K562 (cell line): Measurements from ENCODE around the gene MRPL44. TPM values are rescaled to one million over a fixed set of nuclear protein-coding genes. Genes with fewer than 3 reads are reported as not detected.

Source experiments
- EHMT2 ChIP-seq: fragments of 450-650 bp; IDR thresholded peaks from 2 replicates; pipeline ENCODE4 v1.6.1; 2018; ENCODE audit warnings: antibody characterized with exemption
- ELF4 ChIP-seq: fragments of 450-650 bp; formaldehyde crosslinking; IDR thresholded peaks from 2 replicates; pipeline ENCODE4 v1.4.0; 2022; ENCODE audit warnings: missing genetic modification characterization
- EP400 ChIP-seq: fragments of 450-650 bp; IDR thresholded peaks from 2 replicates; pipeline ENCODE4 v1.6.1; 2017; ENCODE audit warnings: antibody characterized with exemption, mild to moderate bottlenecking, moderate library complexity
- HDAC3 ChIP-seq: fragments of 450-650 bp; IDR thresholded peaks from 2 replicates; pipeline ENCODE4 v1.6.1; 2018; ENCODE audit warnings: borderline replicate concordance, mild to moderate bottlenecking, moderate library complexity; ENCODE audit not compliant: partially characterized antibody
- JUND ChIP-seq, 2 experiments: IDR thresholded peaks; 2 replicates in 1 of 2; 3 replicates in 1 of 2; pipeline ENCODE4 v1.6.1; 2011; ENCODE audit warnings: borderline replicate concordance in 2 of 2, low read depth in 2 of 2, low read length in 2 of 2, improper control_type of control experiment in 1 of 2, missing biosample characterization in 1 of 2, missing genetic modification characterization in 1 of 2, missing genetic modification reagents in 1 of 2
- L3MBTL2 ChIP-seq: fragments of 450-650 bp; IDR thresholded peaks from 2 replicates; pipeline ENCODE4 v1.6.1; 2016; ENCODE audit warnings: mild to moderate bottlenecking, moderate library complexity
- NFE2L1 ChIP-seq: fragments of 450-650 bp; IDR thresholded peaks from 2 replicates; pipeline ENCODE4 v1.6.1; 2016; ENCODE audit warnings: missing genetic modification characterization, low read depth, mild to moderate bottlenecking, missing compliant biosample characterization, moderate library complexity, borderline replicate concordance
- NFIC ChIP-seq: fragments of 450-650 bp; IDR thresholded peaks from 2 replicates; pipeline ENCODE4 v1.6.1; 2017; ENCODE audit warnings: mild to moderate bottlenecking, inconsistent platforms
- NR2C2 ChIP-seq, 2 experiments: fragments of 200-800 bp in 1 of 2; sonication (Bioruptor generic) in 1 of 2; sonication (generic) in 1 of 2; formaldehyde crosslinking in 1 of 2; IDR thresholded peaks; 2 replicates each; pipeline versions ENCODE4 v1.6.1 to v1.8.0; 2016 to 2022; ENCODE audit warnings: mild to moderate bottlenecking in 1 of 2, missing compliant biosample characterization in 1 of 2, missing genetic modification characterization in 1 of 2, missing genetic modification reagents in 1 of 2
- PATZ1 ChIP-seq: fragments of 250-450 bp; sonication (Bioruptor Pico); IDR thresholded peaks from 2 replicates; pipeline ENCODE4 v1.5.0; 2020; ENCODE audit warnings: mild to moderate bottlenecking, borderline replicate concordance
- POLR2AphosphoS5 ChIP-seq: IDR thresholded peaks from 2 replicates; pipeline ENCODE4 v1.6.1; 2011; ENCODE audit warnings: mild to moderate bottlenecking, low read depth, low read length, moderate library complexity; ENCODE audit not compliant: control insufficient read depth, insufficient read depth
- SAP30 ChIP-seq: fragments of 200-600 bp; sonication (generic); IDR thresholded peaks from 2 replicates; pipeline ENCODE4 v1.6.1; 2012; ENCODE audit warnings: borderline replicate concordance, low read depth, mild to moderate bottlenecking, moderate library complexity, low read length, control low read depth, inconsistent platforms; ENCODE audit not compliant: insufficient read depth, poor library complexity, severe bottlenecking
- TAF9B ChIP-seq: fragments of 450-650 bp; IDR thresholded peaks from 2 replicates; pipeline ENCODE4 v1.6.1; 2018; ENCODE audit warnings: mild to moderate bottlenecking; ENCODE audit not compliant: partially characterized antibody
- THRA ChIP-seq: fragments of 450-650 bp; IDR thresholded peaks from 2 replicates; pipeline ENCODE4 v1.6.1; 2017; ENCODE audit warnings: mild to moderate bottlenecking, moderate library complexity
- ZC3H8 ChIP-seq: fragments of 450-650 bp; IDR thresholded peaks from 2 replicates; pipeline ENCODE4 v1.6.1; 2017
- ZNF589 ChIP-seq: fragments of 200-800 bp; sonication (Bioruptor generic); IDR thresholded peaks from 2 replicates; pipeline ENCODE4 v1.6.1; 2016; ENCODE audit warnings: low read depth, missing genetic modification characterization, missing compliant biosample characterization
- polyA plus RNA-seq, 8 experiments: library from polyadenylated mRNA; depleted of rRNA in 4 of 8; stranded (reverse) in 5 of 8; unstranded in 3 of 8; fragments of >200 nt; fragmentation: Nextera tagmentation in 2 of 8; fragmentation: Illumina TruSeq in 1 of 8; extraction: Ambion mirVana in 2 of 8; extraction: Trizol in 1 of 8; gene quantifications; 2 replicates each; pipeline versions ENCODE4 v1.2.1 to v1.2.3, GENCODE V29; 2011 to 2014; ENCODE audit warnings: inconsistent platforms in 1 of 8, missing spikeins in 1 of 8
- total RNA-seq, 7 experiments: library from RNA; depleted of rRNA in 6 of 7; stranded (reverse); fragments of >200 nt in 6 of 7; fragmentation: Illumina TruSeq in 2 of 7; extraction: Trizol in 2 of 7; gene quantifications; 2 replicates each; pipeline versions ENCODE4 v1.2.1 to v1.2.3, GENCODE V29; 2011 to 2021; ENCODE audit warnings: low replicate concordance in 1 of 7
- TF ChIP-seq, protein P1 (sequence below): sonication (generic); formaldehyde crosslinking; IDR thresholded peaks from 2 replicates; pipeline ENCODE4 v1.8.0; 2022; ENCODE audit warnings: mild to moderate bottlenecking, missing genetic modification reagents

Gene MRPL44
- total and polyA plus RNA-seq, 9 of the 15 experiments (the other 6 are each of a cell fraction or from before 2014, with no cell fraction given), result 10.4 to 26.0 (median 20.2) TPM

DNA sequence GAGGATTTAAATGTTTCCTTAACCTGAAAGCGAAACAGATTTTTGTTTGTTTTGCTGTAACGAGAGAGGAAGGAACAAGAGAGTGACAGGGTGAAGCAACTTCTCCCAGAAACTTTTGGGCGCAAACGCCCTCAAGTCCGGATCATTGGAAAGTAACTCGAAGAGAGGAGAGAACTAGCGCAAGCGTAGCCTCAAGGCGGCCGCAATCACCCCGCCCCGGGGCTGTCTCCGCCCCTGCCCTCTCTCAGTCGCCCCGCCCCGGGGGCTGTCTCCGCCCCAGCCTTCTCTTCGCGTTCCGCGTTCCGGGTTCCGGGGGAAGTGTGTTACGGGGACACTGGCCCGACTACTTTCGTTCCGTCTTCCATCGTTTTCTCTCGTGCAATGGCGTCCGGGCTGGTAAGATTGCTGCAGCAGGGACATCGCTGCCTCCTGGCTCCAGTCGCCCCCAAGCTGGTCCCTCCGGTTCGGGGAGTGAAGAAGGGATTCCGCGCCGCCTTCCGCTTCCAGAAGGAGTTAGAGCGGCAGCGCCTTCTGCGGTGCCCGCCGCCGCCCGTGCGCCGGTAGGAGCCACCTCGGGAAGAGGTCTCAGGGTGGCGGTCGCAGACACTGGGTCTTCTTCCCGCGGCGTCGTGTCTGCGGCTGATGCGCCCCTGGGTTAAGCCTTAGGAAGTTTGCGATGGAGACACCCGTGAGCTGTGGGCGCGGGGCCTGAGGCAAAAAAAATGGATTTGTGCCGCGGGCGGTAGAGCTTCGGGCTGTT lies at the start of gene MRPL44 (continued):
- TF ChIP-seq SAP30 (peak; percentile 56), EHMT2 (peak; percentile 66; the same call in 1 of the 2 replicates), EP400 (peak; percentile 88), TAF9B (peak; percentile 81), JUND (IDR thresholded peaks at IDR 0.05; ENCODE audit: borderline replicate concordance, low read depth, low read length) (peak; percentile 62), JUND (tag; IDR thresholded peaks at IDR 0.05; ENCODE audit: borderline replicate concordance, low read depth, low read length) (peak; percentile 21; the same call in 1 of the 3 replicates), ZNF589 (no peak), NFIC (peak; percentile 51), POLR2AphosphoS5 (peak; percentile 79), ZC3H8 (no peak), L3MBTL2 (peak; percentile 57; the same call in 1 of the 2 replicates), ELF4 (CRISPR knock-in tag) (peak; percentile 70; the same call in 1 of the 2 replicates), PATZ1 (CRISPR knock-in tag) (no peak), NR2C2 (CRISPR knock-in tag; IDR thresholded peaks at IDR 0.05) (no peak), NR2C2 (tag; IDR thresholded peaks at IDR 0.05) (peak; percentile 65), NFE2L1 (tag) (no peak), THRA (no peak), HDAC3 (peak; percentile 58)
- TF ChIP-seq, protein P1, sequence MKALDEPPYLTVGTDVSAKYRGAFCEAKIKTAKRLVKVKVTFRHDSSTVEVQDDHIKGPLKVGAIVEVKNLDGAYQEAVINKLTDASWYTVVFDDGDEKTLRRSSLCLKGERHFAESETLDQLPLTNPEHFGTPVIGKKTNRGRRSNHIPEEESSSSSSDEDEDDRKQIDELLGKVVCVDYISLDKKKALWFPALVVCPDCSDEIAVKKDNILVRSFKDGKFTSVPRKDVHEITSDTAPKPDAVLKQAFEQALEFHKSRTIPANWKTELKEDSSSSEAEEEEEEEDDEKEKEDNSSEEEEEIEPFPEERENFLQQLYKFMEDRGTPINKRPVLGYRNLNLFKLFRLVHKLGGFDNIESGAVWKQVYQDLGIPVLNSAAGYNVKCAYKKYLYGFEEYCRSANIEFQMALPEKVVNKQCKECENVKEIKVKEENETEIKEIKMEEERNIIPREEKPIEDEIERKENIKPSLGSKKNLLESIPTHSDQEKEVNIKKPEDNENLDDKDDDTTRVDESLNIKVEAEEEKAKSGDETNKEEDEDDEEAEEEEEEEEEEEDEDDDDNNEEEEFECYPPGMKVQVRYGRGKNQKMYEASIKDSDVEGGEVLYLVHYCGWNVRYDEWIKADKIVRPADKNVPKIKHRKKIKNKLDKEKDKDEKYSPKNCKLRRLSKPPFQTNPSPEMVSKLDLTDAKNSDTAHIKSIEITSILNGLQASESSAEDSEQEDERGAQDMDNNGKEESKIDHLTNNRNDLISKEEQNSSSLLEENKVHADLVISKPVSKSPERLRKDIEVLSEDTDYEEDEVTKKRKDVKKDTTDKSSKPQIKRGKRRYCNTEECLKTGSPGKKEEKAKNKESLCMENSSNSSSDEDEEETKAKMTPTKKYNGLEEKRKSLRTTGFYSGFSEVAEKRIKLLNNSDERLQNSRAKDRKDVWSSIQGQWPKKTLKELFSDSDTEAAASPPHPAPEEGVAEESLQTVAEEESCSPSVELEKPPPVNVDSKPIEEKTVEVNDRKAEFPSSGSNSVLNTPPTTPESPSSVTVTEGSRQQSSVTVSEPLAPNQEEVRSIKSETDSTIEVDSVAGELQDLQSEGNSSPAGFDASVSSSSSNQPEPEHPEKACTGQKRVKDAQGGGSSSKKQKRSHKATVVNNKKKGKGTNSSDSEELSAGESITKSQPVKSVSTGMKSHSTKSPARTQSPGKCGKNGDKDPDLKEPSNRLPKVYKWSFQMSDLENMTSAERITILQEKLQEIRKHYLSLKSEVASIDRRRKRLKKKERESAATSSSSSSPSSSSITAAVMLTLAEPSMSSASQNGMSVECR (CRISPR knock-in tag), result peak; percentile 59
